Endothelial cell of umbilical vein (primary cell): ENCODE results near the gene KLHL26. TPM values are rescaled to one million over a fixed set of nuclear protein-coding genes. Genes with fewer than 3 reads are reported as not detected.

ENCODE experiments used
- BruUV-seq: library from RNA; stranded (reverse); fragments of 400-500 nt; replicated peaks from 2 replicates; lab custom pipeline; 2021; lab: Mats Ljungman, UMichigan
- CTCF ChIA-PET: fragments of 300-600, 350-600 bp; sonication (Branson Sonifier 250); formaldehyde crosslinking; loops from one replicate; lab custom pipeline; 2021; ENCODE audit warnings: antibody characterized with exemption, inconsistent platforms; lab: Charles Lee
- POLR2A ChIA-PET: fragments of 300-600, 350-600 bp; sonication (Branson Sonifier 250); formaldehyde crosslinking; loops from one replicate; lab custom pipeline; 2021; ENCODE audit warnings: antibody characterized with exemption, inconsistent platforms; lab: Charles Lee
- DNase-seq: peaks from one replicate; pipeline ENCODE4 v3.0.0-alpha.2; 2011; ENCODE audit warnings: low read depth, low spot score
- FAIRE-seq: peaks from 2 replicates; lab custom pipeline; 2011; peaks lifted over from hg19 to GRCh38; lab: Jason Lieb, UNC
- H2AFZ ChIP-seq: 2 replicates; pipeline ENCODE4 v1.6.0; 2012; ENCODE audit warnings: low read depth, low read length, control low read depth, inconsistent platforms
- H3K27ac ChIP-seq: 2 replicates; pipeline ENCODE4 v1.5.1; 2011; ENCODE audit warnings: low read depth, mild to moderate bottlenecking, control low read depth, low read length, moderate library complexity; ENCODE audit not compliant: insufficient read depth
- H3K27me3 ChIP-seq, 2 experiments: 2 replicates each; pipeline versions ENCODE4 v1.6.0 to v1.6.1; 2011; ENCODE audit warnings: low read length in 2 of 2, mixed read lengths in 1 of 2; ENCODE audit not compliant: control insufficient read depth in 2 of 2, insufficient read depth in 2 of 2
- H3K36me3 ChIP-seq, 2 experiments: 2 replicates in 1 of 2; 3 replicates in 1 of 2; pipeline ENCODE4 v1.5.1; 2011; ENCODE audit warnings: low read length in 2 of 2, mild to moderate bottlenecking in 1 of 2, moderate library complexity in 1 of 2; ENCODE audit not compliant: control insufficient read depth in 2 of 2, insufficient read depth in 2 of 2; ENCODE audit errors: extremely low read depth in 1 of 2
- H3K4me1 ChIP-seq: 3 replicates; pipeline ENCODE4 v1.5.1; 2011; ENCODE audit warnings: mild to moderate bottlenecking, low read length; ENCODE audit not compliant: control insufficient read depth, insufficient read depth; ENCODE audit errors: extremely low read depth
- H3K4me2 ChIP-seq: 2 replicates; pipeline ENCODE4 v1.6.1; 2011; ENCODE audit warnings: low read length, control low read depth, mixed read lengths; ENCODE audit not compliant: insufficient read depth
- H3K4me3 ChIP-seq, 3 experiments: fragments of 200-600 bp in 1 of 3; sonication (generic), shearing (Covaris generic) in 1 of 3; replicated peaks in 1 of 3; 2 replicates each; pipeline ENCODE4 v1.5.1; 2011 to 2016; ENCODE audit warnings: control low read depth in 3 of 3, low read length in 3 of 3, mild to moderate bottlenecking in 2 of 3, inconsistent platforms in 1 of 3, low read depth in 1 of 3, moderate library complexity in 1 of 3; ENCODE audit not compliant: insufficient read depth in 1 of 3
- H3K79me2 ChIP-seq: 2 replicates; pipeline ENCODE4 v1.6.0; 2012; ENCODE audit warnings: low read length, inconsistent platforms; ENCODE audit not compliant: control insufficient read depth, insufficient read depth
- H3K9ac ChIP-seq: replicated peaks from 2 replicates; pipeline ENCODE3; 2011; ENCODE audit warnings: low read length, control low read depth; ENCODE audit not compliant: insufficient read depth; ENCODE audit errors: extremely low read depth
- H3K9me1 ChIP-seq: replicated peaks from 3 replicates; pipeline ENCODE4 v1.6.0; 2011; ENCODE audit warnings: mild to moderate bottlenecking, low read length; ENCODE audit not compliant: control insufficient read depth, insufficient read depth; ENCODE audit errors: extremely low read depth
- H3K9me3 ChIP-seq: replicated peaks from 2 replicates; pipeline ENCODE4 v1.5.1; 2012; ENCODE audit warnings: low read length, inconsistent platforms; ENCODE audit not compliant: control insufficient read depth, insufficient read depth
- H4K20me1 ChIP-seq: replicated peaks from 2 replicates; pipeline ENCODE3; 2011; ENCODE audit warnings: mild to moderate bottlenecking, low read length; ENCODE audit not compliant: control insufficient read depth, insufficient read depth; ENCODE audit errors: extremely low read depth
- CTCF ChIP-seq, 2 donors: IDR thresholded peaks; 1 replicate in 1 of 2; 2 replicates in 1 of 2; pipeline ENCODE4 v1.5.1; 2011; ENCODE audit warnings: low read length in 2 of 2, mild to moderate bottlenecking in 2 of 2, moderate library complexity in 2 of 2, control low read depth in 1 of 2, inconsistent platforms in 1 of 2, low read depth in 1 of 2; ENCODE audit not compliant: insufficient read depth in 1 of 2; ENCODE audit errors: extremely low read depth in 1 of 2
- EZH2 ChIP-seq: IDR thresholded peaks from 2 replicates; pipeline ENCODE4 v1.6.1; 2012; ENCODE audit warnings: borderline replicate concordance, low read depth, mild to moderate bottlenecking, moderate library complexity, low read length, inconsistent platforms; ENCODE audit not compliant: severe bottlenecking
- JUN ChIP-seq: IDR thresholded peaks from 2 replicates; pipeline ENCODE4 v1.6.1; 2011; ENCODE audit warnings: borderline replicate concordance, low read depth; ENCODE audit not compliant: insufficient read length, insufficient read depth
- MAX ChIP-seq: IDR thresholded peaks from 2 replicates; pipeline ENCODE4 v1.6.1; 2011; ENCODE audit not compliant: insufficient read depth, insufficient read length
- POLR2A ChIP-seq: IDR thresholded peaks from 2 replicates; pipeline ENCODE4 v1.6.1; 2012; ENCODE audit warnings: low read depth, mild to moderate bottlenecking, control low read depth, low read length
- POLR2AphosphoS5 ChIP-seq: IDR thresholded peaks from 2 replicates; pipeline ENCODE4 v1.6.1; 2012; ENCODE audit warnings: low read depth, mild to moderate bottlenecking, control low read depth, low read length, moderate library complexity; ENCODE audit not compliant: insufficient read depth
- dilution Hi-C: fragments of 300-500 bp; cut with MboI; formaldehyde crosslinking; loops from one replicate; pipeline ENCODE4 v1.15.0; 2019; ENCODE audit warnings: low sequenced_read_pairs; ENCODE audit not compliant: extremely low pct_ligation_motif_present
- intact Hi-C: fragments of 100-400 bp; cut with micrococcal nuclease; formaldehyde crosslinking; loops from one replicate; pipeline ENCODE4 v1.10.0; 2022
- polyA plus RNA-seq, 4 experiments: library from polyadenylated mRNA; depleted of rRNA in 3 of 4; stranded (reverse) in 3 of 4; unstranded in 1 of 4; fragments of >200 nt; gene quantifications; 2 replicates each; pipeline versions ENCODE4 v1.2.1 to v1.2.3, GENCODE V29; 2011 to 2012; ENCODE audit warnings: missing spikeins in 1 of 4
- total RNA-seq: library from RNA; stranded (reverse); gene quantifications from 2 replicates; pipeline ENCODE4 v1.2.3, GENCODE V29; 2021

The KLHL26 gene
- total and polyA plus RNA-seq, 2 donors (not counting 3 experiments of a cell fraction or from before 2014, with no cell fraction given) = 2.4 to 6.2 TPM

DNA sequence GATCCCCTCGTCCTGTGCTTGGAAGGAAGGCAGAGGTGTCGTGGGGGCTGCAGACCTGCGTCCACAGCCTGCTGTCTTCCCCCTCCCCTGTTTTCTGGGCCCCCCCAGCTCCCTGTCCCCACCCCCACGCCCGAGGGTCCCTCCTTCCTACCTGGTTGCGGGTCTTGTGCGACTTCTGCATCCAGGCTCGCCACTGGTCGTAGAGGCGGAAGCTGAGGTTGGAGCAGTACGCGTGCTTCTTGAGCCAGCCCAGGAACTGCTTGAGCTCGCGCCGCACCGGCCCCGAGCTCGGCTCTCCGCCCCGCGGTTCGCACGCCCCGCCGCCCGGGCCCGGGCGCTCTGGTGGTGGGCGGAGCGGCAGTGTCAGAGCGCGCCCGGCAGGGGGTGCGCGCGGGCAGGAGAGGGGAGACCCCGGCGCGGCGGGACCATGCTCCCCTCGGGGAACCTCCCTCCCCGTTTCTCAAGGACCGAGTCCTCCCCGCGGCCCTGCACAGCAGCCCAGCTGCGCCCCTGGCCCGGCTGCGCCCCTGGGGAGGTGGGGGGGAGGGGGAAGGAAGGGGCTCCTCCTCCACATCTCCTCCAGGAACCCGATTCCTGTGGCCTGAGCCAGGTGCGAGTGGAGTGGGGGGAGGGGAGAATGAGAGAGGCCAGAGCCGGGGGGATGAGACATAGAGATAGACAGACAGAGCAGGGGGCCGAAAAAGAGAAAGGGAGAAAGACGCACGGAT, 42.6 kb upstream of the KLHL26 start:
- Histone ChIP-seq H2AFZ (peak overlapping the region; percentile 55), H3K27ac (no peak overlapping the region), H3K36me3 (peaks cover 0 to 2% of the 10 kb centered on the region in 2 experiments), H3K9me1 (no peaks in the 10 kb centered on the region), H3K27me3 (no peaks in the 10 kb centered on the region), H3K9me3 (no peaks in the 10 kb centered on the region), H3K79me2 (no peaks in the 10 kb centered on the region), H3K4me3 (peak overlapping the region in 2 of 3 experiments; percentile 14 to 25), H3K4me1 (peaks cover 12% of the 10 kb centered on the region), H3K4me2 (peak overlapping the region; percentile 41), H4K20me1 (no peaks in the 10 kb centered on the region), H3K9ac (no peak overlapping the region)
- BruUV-seq = no TSS peak
- dilution Hi-C loops (no loop called here), intact Hi-C loops (loop anchor here (1.0 kb wide), 4 partner anchors 81 to 325 kb away; partner anchors contain the start of genes COPE and DDX49)
- ChIA-PET POLR2A (interaction anchor here (0.9 kb wide), 1 partner anchor 74 kb away, joined by 5 read pairs; no protein-coding TSS in a partner anchor), CTCF (interaction anchor here (0.6 to 4.4 kb wide), 41 partner anchors 9 to 393 kb away, joined by 3 to 65 read pairs (median 4); partner anchors contain the start of genes COMP, DDX49, UBA52 and UPF1)
- FAIRE-seq (peak; percentile 76), DNase-seq (peak; percentile 80)
- TF ChIP-seq EZH2 = no peak
- peak; percentile 65 for TF ChIP-seq POLR2AphosphoS5
- TF ChIP-seq MAX = peak; percentile 17
- no peak for TF ChIP-seq POLR2A
- TF ChIP-seq CTCF (IDR thresholded peaks at IDR 0.05; ENCODE audit: extremely low read depth in 1 of 2, insufficient read depth in 1 of 2, low read depth in 1 of 2, low read length in 2 of 2) = peak; percentile 71 to 90
- TF ChIP-seq JUN = no peak
